Measurements from ENCODE around the gene COG7. TPM values are rescaled to one million over a fixed set of nuclear protein-coding genes. Genes with fewer than 3 reads are reported as not detected.

The COG7 gene
- total RNA-seq, 2 experiments from 2014 or later: 22.3 to 23.6 TPM

GRCh38 chr16:23343643-23344612 is 109.1 kb downstream of the COG7 start:
- no peaks in the 10 kb centered on the region for H3K4me1 Mint-ChIP-seq
- H3K27ac Mint-ChIP-seq: no peak overlapping the region
- no peaks in the 10 kb centered on the region for H3K9me3 Mint-ChIP-seq
- no peaks in the 10 kb centered on the region for H3K36me3 Mint-ChIP-seq
- no peak for DNase-seq
- no peak for ATAC-seq (ENCODE audit: low read depth)
- H3K4me3 Mint-ChIP-seq: no peak overlapping the region
- peaks cover 14% of the 10 kb centered on the region for H3K27me3 Mint-ChIP-seq
- POLR2A ChIA-PET: no interaction called here

GRCh38 chr16:23342083-23342640 is 110.8 kb downstream of the COG7 start:
- DNase-seq: no peak
- H3K4me3 Mint-ChIP-seq: no peak overlapping the region

GRCh38 chr16:23339787-23340186 is 113.2 kb downstream of the COG7 start:
- H3K4me1 Mint-ChIP-seq: no peaks in the 10 kb centered on the region
- no peak overlapping the region for H3K4me3 Mint-ChIP-seq
- peaks cover 14% of the 10 kb centered on the region for H3K27me3 Mint-ChIP-seq
- DNase-seq (no peak), ATAC-seq (ENCODE audit: low read depth) (no peak)
- POLR2A ChIA-PET: no interaction called here
- no peaks in the 10 kb centered on the region for H3K36me3 Mint-ChIP-seq
- H3K9me3 Mint-ChIP-seq: no peaks in the 10 kb centered on the region
- no peak overlapping the region for H3K27ac Mint-ChIP-seq

More at GRCh38 chr16:23342083-23342640, 110.8 kb downstream of the COG7 start:
- no peak for ATAC-seq (ENCODE audit: low read depth)
- Mint-ChIP-seq H3K27ac (no peak overlapping the region), H3K36me3 (no peaks in the 10 kb centered on the region), H3K27me3 (peaks cover 14% of the 10 kb centered on the region), H3K4me1 (no peaks in the 10 kb centered on the region), H3K9me3 (no peaks in the 10 kb centered on the region)
- POLR2A ChIA-PET: no interaction called here

Other genes with a start within 250 kb of the COG7 start
- gene SCNN1B, start 150.9 kb downstream of the COG7 start, total RNA-seq: not detected
- gene GGA2, start 57.3 kb upstream of the COG7 start, total RNA-seq: 100 to 1,000 TPM; 125 to 137 TPM
- gene EARS2, start 104.2 kb upstream of the COG7 start, total RNA-seq: 10 to 100 TPM; 11.0 to 11.2 TPM
- 10 to 100 TPM; 43.3 to 44.6 TPM for gene UBFD1, start 104.5 kb upstream of the COG7 start, total RNA-seq
- gene NDUFAB1, start 143.1 kb upstream of the COG7 start, total RNA-seq: 10 to 100 TPM; 65.0 to 66.3 TPM
- 10 to 100 TPM; 20.2 to 21.3 TPM for gene PALB2, start 188.1 kb upstream of the COG7 start, total RNA-seq
- 10 to 100 TPM; 83.9 to 89.3 TPM for gene DCTN5, start 188.3 kb upstream of the COG7 start, total RNA-seq
- gene PLK1, start 225.7 kb upstream of the COG7 start, total RNA-seq: 10 to 100 TPM; 76.5 to 84.8 TPM